Raji (cell line): ENCODE data around the gene UCHL5.

Source experiments
- POLR2A ChIP-seq: IDR thresholded peaks from 2 replicates; pipeline ENCODE4 v1.6.1; 2011; ENCODE audit warnings: low read depth, low read length, control low read depth; ENCODE audit not compliant: insufficient read depth

Gene UCHL5

GRCh38 chr1:192962901-192963300 is 96.3 kb downstream of the UCHL5 start:
- no peak for TF ChIP-seq POLR2A
